HL-60 (cell line): ENCODE measurements around the gene TCEAL7.

ENCODE experiments used
- DNase-seq, 2 experiments: peaks; one replicate each; pipeline ENCODE4 v3.0.0-alpha.2; 2010 to 2020; ENCODE audit warnings: low read depth in 1 of 2, low spot score in 1 of 2
- H3K27ac ChIP-seq: fragments of 250-450 bp; sonication (Bioruptor Pico); replicated peaks from 2 replicates; pipeline ENCODE4 v1.5.1; 2020; ENCODE audit warnings: mild to moderate bottlenecking, moderate library complexity
- H3K27me3 ChIP-seq: fragments of 250-450 bp; sonication (Bioruptor Pico); 2 replicates; pipeline ENCODE4 v1.5.1; 2021; ENCODE audit warnings: mild to moderate bottlenecking, moderate library complexity; ENCODE audit not compliant: insufficient read depth, poor library complexity, severe bottlenecking
- H3K4me3 ChIP-seq: replicated peaks from 2 replicates; pipeline ENCODE4 v1.5.1; 2011; ENCODE audit warnings: mild to moderate bottlenecking, control low read depth, low read length; ENCODE audit not compliant: insufficient read depth
- CTCF ChIP-seq: IDR thresholded peaks from one replicate; pipeline ENCODE4 v1.5.1; 2011; ENCODE audit warnings: low read length, control low read depth, inconsistent platforms; ENCODE audit not compliant: insufficient read depth
- GABPA ChIP-seq: IDR thresholded peaks from 2 replicates; pipeline ENCODE4 v1.6.1; 2012; ENCODE audit warnings: low read depth
- POLR2AphosphoS5 ChIP-seq: IDR thresholded peaks from 2 replicates; pipeline ENCODE4 v1.6.1; 2012; ENCODE audit warnings: low read depth
- REST ChIP-seq: IDR thresholded peaks from 2 replicates; pipeline ENCODE4 v1.6.1; 2012; ENCODE audit warnings: low read depth; ENCODE audit not compliant: insufficient replicate concordance
- SPI1 ChIP-seq: IDR thresholded peaks from 2 replicates; pipeline ENCODE4 v1.6.1; 2012; ENCODE audit warnings: low read depth, mild to moderate bottlenecking, borderline replicate concordance

The TCEAL7 gene

GRCh38 chrX:103376979-103377324 lies 46.9 kb downstream of the TCEAL7 start:
- no peak for DNase-seq
- Histone ChIP-seq H3K27ac (no peak overlapping the region), H3K27me3 (peaks cover 12% of the 10 kb centered on the region), H3K4me3 (no peak overlapping the region)
- TF ChIP-seq POLR2AphosphoS5 (no peak), REST (no peak), GABPA (no peak), CTCF (no peak), SPI1 (no peak)

GRCh38 chrX:103378990-103379389 lies 49.0 kb downstream of the TCEAL7 start:
- Histone ChIP-seq H3K4me3 (no peak overlapping the region), H3K27me3 (peaks cover 6% of the 10 kb centered on the region), H3K27ac (no peak overlapping the region)
- DNase-seq = no peak
- no peak for TF ChIP-seq GABPA
- TF ChIP-seq SPI1 = no peak
- no peak for TF ChIP-seq REST
- no peak for TF ChIP-seq POLR2AphosphoS5
- no peak for TF ChIP-seq CTCF
